Measurements from ENCODE around the gene PDE6C.
A peak's percentile ranks its signal among the peaks of the same experiment; 100 is the strongest.
"Not testable (repeated sequence)": the region's sequence is repeated elsewhere in the genome, so short reads cannot be mapped to it uniquely, and the experiment has no call there.

The PDE6C gene

GRCh38 chr10:93652857-93653256, 40.5 kb downstream of the PDE6C start:
- DNase-seq, result no peak

GRCh38 chr10:93654201-93654600, 41.9 kb downstream of the PDE6C start:
- DNase-seq, result no peak

GRCh38 chr10:93656155-93656554, 43.8 kb downstream of the PDE6C start:
- DNase-seq, result no peak

GRCh38 chr10:93657757-93658156, 45.4 kb downstream of the PDE6C start:
- DNase-seq, result no peak

GRCh38 chr10:93666030-93666429, 53.7 kb downstream of the PDE6C start:
- no peak for DNase-seq

- DNase-seq, result no peak
These were observed 55.5 kb downstream of the PDE6C start for GRCh38 chr10:93667795-93668194.

- DNase-seq, result no peak
These were observed 58.0 kb downstream of the PDE6C start for GRCh38 chr10:93670372-93670771.

GRCh38 chr10:93671042-93671441, 58.7 kb downstream of the PDE6C start:
- DNase-seq, result no peak

- no peak for DNase-seq
These were observed 59.8 kb downstream of the PDE6C start for GRCh38 chr10:93672022-93672678.

GRCh38 chr10:93672890-93673289, 60.6 kb downstream of the PDE6C start:
- no peak for DNase-seq

GRCh38 chr10:93673791-93674190, 61.5 kb downstream of the PDE6C start:
- DNase-seq, result no peak

GRCh38 chr10:93678386-93678785, 66.0 kb downstream of the PDE6C start:
- no peak for DNase-seq

GRCh38 chr10:93678805-93679587, 66.7 kb downstream of the PDE6C start:
- DNase-seq, result no peak

GRCh38 chr10:93680412-93681047, 68.2 kb downstream of the PDE6C start:
- no peak for DNase-seq

GRCh38 chr10:93687737-93688136, 75.4 kb downstream of the PDE6C start:
- no peak for DNase-seq

GRCh38 chr10:93695740-93696139, 83.4 kb downstream of the PDE6C start:
- no peak for DNase-seq

GRCh38 chr10:93696582-93696981, 84.2 kb downstream of the PDE6C start:
- DNase-seq, result not testable (repeated sequence)

- no peak for DNase-seq
These were observed 84.9 kb downstream of the PDE6C start for GRCh38 chr10:93697207-93697606.

- DNase-seq, result no peak
These were observed 89.5 kb downstream of the PDE6C start for GRCh38 chr10:93701866-93702209.

GRCh38 chr10:93702210-93703001, 90.1 kb downstream of the PDE6C start, which contains the start of gene FRA10AC1:
TSS of gene FRA10AC1 (minus strand) at chr10:93702592. CDS start at chr10:93700106, 2,486 bp downstream.
- peak; percentile 88 for DNase-seq

GRCh38 chr10:93703066-93703465, 90.7 kb downstream of the PDE6C start:
- DNase-seq, result no peak

- no peak for DNase-seq
These were observed 91.5 kb downstream of the PDE6C start for GRCh38 chr10:93703841-93704240.

GRCh38 chr10:93704451-93704850, 92.1 kb downstream of the PDE6C start:
- no peak for DNase-seq
